AG09309 (cell line): ENCODE results near the gene PPP1R37.

Experiments
- DNase-seq: peaks from one replicate; pipeline ENCODE4 v3.0.0-alpha.2; 2010; ENCODE audit warnings: low read depth
- H3K4me3 ChIP-seq: 2 replicates; pipeline ENCODE4 v1.5.1; 2011; ENCODE audit warnings: mild to moderate bottlenecking, low read depth, low read length, moderate library complexity; ENCODE audit not compliant: control insufficient read depth
- TF ChIP-seq, protein P1 (sequence below): IDR thresholded peaks from 2 replicates; pipeline ENCODE4 v1.5.1; 2011; ENCODE audit warnings: mild to moderate bottlenecking, low read depth, low read length, inconsistent platforms; ENCODE audit not compliant: insufficient read depth, control insufficient read depth; ENCODE audit errors: missing control alignments

PPP1R37 gene

DNA sequence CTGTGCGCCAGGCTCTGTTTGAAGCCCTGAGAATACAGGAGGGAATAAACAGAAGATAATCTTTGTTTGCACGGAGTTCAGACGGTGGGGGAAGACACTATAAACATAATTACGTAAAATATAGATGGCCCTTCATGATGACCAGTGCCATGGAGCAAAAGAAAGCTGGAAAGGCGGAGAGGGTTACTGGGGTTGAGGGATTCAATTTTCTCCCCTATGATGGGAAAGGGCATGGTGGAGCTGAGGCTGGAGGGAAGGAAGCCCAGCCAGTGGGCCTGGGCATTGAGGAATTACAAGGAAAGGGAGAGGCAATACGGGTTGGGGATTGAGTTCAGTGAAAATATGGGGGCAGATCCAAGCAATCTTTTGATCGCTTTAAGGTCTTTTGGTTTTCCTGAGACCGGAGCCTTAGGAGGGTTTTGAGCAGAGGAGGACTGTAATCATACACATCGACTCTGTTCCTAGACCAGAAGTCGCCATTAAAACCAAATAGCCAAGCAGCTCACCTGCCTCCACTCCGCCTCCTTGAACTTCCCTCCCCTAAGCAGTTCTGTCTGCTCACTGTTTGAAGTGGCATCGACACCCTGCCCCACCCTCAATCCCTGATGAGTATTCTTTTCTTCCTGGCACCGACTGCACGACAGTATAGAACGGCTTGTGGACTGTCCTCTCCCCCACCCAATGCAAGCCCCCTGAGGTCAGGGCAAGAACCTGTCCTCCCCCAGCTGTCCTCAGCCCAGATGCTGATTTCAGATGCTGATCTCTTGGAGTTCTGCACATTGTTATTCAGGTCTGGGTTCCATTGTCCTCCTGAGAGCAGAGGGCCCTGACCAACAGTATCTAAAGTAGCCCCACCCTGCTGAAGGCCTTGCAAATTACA is 15.9 kb upstream of the PPP1R37 start:
- no peak overlapping the region for H3K4me3 ChIP-seq
- no peak for DNase-seq
- TF ChIP-seq, protein P1, sequence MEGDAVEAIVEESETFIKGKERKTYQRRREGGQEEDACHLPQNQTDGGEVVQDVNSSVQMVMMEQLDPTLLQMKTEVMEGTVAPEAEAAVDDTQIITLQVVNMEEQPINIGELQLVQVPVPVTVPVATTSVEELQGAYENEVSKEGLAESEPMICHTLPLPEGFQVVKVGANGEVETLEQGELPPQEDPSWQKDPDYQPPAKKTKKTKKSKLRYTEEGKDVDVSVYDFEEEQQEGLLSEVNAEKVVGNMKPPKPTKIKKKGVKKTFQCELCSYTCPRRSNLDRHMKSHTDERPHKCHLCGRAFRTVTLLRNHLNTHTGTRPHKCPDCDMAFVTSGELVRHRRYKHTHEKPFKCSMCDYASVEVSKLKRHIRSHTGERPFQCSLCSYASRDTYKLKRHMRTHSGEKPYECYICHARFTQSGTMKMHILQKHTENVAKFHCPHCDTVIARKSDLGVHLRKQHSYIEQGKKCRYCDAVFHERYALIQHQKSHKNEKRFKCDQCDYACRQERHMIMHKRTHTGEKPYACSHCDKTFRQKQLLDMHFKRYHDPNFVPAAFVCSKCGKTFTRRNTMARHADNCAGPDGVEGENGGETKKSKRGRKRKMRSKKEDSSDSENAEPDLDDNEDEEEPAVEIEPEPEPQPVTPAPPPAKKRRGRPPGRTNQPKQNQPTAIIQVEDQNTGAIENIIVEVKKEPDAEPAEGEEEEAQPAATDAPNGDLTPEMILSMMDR = no peak

DNA sequence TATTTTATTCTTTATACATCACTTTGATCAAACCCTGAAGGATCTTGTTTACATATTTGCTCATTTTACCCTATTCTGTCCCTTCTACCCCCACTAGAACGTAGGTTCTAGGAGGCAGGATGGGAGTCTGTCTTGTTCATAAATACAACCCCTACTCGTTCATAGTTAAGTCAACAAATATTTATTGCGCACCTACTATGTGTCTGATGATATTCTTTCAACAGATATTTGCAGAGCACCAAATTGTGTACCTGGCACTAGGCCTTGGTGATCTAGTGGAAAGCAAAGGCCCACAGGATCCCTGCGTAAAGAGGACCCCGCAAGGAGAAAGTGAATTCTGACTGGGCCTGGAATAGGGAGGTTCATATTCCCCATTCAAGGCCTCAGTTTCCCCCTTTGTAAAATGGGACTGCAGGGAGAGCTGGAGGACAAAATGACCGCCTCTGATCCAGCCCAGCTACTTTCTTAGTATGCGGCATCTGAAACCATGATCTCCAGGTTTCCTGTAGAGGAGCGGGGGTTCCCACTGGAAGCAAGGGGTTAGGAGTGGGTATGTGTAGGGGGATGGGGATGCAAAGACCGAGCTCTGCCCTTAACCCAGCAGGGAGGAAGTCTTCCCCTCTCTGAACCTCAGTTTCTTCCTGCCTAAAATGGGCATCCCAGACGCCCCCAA is 14.5 kb upstream of the PPP1R37 start:
- peak overlapping the region; percentile 72 for H3K4me3 ChIP-seq
- TF ChIP-seq, protein P1 = no peak
- DNase-seq = no peak

DNA sequence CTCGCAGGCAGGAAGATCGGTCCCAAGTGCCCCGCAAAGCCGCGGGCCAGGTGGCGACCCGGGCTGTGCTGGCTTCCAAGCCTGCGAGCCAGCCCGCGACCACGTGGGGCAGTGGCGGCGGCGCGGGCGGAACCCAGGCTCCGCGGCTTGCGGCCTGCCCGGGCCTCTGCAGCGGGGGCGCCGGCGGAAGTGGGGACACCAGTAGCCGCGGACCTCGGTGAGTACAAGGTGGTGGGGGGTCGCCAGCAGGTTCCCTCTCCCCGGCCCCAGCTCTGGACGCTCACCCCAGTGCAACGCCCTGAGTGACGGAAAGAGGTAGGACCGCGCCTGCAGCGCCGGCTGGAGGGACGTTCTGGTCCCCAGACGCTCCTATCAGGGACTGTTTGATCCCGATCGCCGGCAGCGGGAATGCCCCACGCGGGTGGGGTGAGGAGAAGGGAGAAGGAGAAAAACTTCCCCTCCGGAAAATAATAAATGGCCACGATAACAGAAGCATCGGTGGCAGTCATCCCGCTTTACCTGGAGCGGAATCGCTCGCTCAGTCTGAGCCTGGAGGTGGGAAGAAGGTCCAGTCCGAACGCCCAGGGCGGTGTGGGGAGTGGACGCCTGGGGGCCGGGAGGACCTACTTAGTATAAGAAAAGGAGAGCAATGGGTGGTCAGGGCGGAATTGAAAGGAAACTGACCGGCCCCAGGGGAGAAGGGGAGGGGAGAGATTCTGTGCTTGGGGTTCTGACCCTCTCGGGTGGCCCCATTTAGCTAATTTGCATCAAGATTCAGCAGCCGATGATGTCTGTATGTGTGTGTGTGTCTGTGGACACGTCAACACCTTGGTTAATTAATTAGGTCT is 13.7 kb upstream of the PPP1R37 start, which contains the start of gene GEMIN7:
GEMIN7 (plus strand) TSS at position 198 of the 848 bp plus-strand sequence. CDS start 10,855 bp downstream, outside the sequence.
- TF ChIP-seq, protein P1 = no peak
- no peak for DNase-seq
- H3K4me3 ChIP-seq = peak within 1 kb of the TSS; percentile 72

DNA sequence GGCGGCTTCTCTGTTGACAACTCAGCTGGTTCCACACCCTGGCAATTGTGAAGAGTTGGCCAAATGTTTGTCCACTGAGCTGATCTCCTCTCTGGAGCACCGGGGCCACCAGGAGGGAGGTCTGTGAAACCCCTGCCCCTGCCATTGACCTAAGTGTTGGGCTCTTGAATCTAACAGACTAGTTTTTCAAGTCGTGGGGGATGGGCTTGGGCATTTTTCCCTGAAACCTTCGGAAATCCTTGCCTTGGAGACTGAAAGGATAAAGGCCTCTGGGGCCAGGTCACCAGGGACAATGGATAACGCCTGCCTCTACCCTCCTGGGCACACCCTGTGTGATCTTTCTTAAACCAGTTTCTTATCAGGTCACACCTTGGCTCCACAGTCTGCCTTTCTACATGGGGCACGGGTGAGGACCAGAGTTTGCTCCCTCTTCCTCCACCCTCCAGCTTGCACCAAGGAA is 13.0 kb upstream of the PPP1R37 start:
- no peak for DNase-seq
- peak overlapping the region; percentile 72 for H3K4me3 ChIP-seq
- TF ChIP-seq, protein P1 = no peak

DNA sequence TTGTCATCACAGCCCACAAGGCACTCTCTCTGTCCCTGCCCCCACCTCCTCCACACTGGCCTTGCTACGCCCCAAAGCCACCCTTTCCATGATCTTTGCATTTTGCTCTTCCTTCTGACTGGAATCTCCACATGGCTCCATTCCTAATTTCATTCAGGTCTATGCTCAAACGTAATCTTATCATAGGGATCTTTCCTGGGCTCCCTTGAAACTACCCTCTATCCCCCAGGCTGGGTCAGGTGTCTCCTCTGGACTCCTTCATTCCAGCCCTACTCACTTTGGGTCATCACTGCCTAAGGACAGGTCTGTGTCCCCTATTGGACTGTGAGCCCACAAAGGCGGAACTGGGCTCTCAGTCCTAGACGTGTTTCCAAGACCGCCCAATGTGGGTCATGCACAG is 10.8 kb upstream of the PPP1R37 start:
- no peak for DNase-seq
- TF ChIP-seq, protein P1 = no peak
- no peak overlapping the region for H3K4me3 ChIP-seq

DNA sequence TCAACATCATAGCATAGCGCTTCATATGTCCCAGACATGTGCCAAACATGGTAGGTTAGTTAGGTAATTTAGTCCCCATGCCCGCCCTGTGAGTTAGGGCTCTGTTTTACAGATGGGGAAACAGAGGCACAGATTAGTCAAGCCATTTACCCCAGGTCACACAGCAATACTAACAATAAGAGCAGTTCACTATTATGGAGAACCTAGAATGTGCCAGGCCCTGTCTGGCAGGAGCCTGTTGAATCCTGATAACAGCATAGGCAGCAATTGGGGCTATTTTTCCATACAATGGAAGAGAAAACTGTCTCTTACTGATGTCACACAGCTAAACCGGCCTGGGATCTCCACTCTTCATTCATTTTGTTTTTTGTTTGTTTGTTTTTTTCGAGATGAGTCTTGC is 6.5 kb upstream of the PPP1R37 start:
- DNase-seq = no peak
- no peak overlapping the region for H3K4me3 ChIP-seq
- TF ChIP-seq, protein P1 = no peak
